Cardiac fibroblast (primary cell): ENCODE data around the gene CNTN1.

ENCODE experiments used
- DNase-seq, 2 donors: peaks; one replicate each; pipeline versions ENCODE4 v3.0.0 to v3.0.0-alpha.2; 2010; ENCODE audit warnings: low read depth in 2 of 2
- H3K4me3 ChIP-seq, 2 donors: replicated peaks in 1 of 2; 1 replicate in 1 of 2; 2 replicates in 1 of 2; pipeline ENCODE4 v1.5.1; 2011; ENCODE audit warnings: low read depth in 2 of 2, low read length in 2 of 2, mild to moderate bottlenecking in 2 of 2, moderate library complexity in 1 of 2
- TF ChIP-seq, protein P1 (sequence below): IDR thresholded peaks from one replicate; pipeline ENCODE4 v1.5.1; 2011; ENCODE audit warnings: low read depth, mild to moderate bottlenecking, low read length, inconsistent platforms

CNTN1 gene

DNA sequence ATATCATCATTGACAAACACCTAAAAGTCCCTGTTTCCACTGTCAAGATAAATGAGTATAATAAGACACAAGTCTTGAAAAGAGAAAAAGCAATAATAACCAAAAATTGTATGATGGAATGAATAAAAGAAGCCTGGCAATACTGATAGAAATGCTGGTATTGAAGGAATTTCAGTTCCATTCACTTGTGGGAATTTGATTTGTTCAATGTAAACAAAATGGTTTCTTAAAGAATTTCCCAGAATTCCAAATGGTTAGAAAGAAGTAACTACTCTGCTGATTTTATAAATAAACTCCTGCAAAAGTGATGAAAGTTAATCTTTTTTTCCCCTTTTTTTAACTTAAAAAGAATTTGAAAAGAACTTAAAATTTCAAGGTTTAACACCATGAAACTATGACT, 366.0 kb downstream of the CNTN1 start:
- no peak for DNase-seq
- TF ChIP-seq, protein P1, sequence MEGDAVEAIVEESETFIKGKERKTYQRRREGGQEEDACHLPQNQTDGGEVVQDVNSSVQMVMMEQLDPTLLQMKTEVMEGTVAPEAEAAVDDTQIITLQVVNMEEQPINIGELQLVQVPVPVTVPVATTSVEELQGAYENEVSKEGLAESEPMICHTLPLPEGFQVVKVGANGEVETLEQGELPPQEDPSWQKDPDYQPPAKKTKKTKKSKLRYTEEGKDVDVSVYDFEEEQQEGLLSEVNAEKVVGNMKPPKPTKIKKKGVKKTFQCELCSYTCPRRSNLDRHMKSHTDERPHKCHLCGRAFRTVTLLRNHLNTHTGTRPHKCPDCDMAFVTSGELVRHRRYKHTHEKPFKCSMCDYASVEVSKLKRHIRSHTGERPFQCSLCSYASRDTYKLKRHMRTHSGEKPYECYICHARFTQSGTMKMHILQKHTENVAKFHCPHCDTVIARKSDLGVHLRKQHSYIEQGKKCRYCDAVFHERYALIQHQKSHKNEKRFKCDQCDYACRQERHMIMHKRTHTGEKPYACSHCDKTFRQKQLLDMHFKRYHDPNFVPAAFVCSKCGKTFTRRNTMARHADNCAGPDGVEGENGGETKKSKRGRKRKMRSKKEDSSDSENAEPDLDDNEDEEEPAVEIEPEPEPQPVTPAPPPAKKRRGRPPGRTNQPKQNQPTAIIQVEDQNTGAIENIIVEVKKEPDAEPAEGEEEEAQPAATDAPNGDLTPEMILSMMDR, result no peak

DNA sequence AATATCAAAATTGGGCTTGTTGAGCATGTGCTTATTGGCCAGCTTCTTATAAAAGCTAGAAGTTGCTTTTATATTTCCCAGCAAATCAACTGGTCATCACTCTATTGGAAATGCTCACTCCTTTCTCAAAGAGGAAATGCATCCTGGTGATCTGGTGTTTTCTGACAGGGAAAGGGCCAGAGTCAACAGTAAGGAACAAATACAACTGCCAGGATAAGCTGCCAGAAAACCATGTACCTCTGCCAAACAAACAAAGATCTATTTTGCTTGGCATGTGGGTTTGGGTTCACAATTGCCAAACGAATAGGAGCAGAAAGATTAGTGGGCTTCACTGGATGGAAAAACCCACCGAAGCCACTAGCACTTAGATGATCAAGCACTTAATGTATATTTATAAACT, 369.0 kb downstream of the CNTN1 start:
- TF ChIP-seq, protein P1, result no peak
- DNase-seq, result no peak
- no peak overlapping the region for H3K4me3 ChIP-seq

More for the DNA sequence above, 366.0 kb downstream of the CNTN1 start:
- H3K4me3 ChIP-seq, result no peak overlapping the region

DNA sequence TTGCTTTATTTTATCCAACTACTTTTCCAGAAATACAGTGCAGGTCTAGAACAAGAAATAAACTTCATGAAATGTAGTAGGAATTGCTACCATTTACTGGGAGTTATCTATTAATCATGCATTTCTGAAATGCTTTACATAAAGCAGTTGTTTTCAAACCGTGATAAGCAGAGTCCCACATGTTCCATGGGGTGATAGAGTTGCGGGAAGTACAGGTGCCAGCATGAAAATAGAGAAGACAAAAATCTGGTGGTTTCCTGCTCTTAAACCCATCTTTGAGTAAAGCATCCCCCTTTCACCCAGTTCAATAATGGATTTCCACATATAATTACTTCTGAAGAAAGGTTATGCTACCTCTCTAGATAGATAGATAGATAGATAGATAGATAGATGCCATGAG, 372.2 kb downstream of the CNTN1 start:
- H3K4me3 ChIP-seq, result no peak overlapping the region
- TF ChIP-seq, protein P1, result no peak
- no peak for DNase-seq

DNA sequence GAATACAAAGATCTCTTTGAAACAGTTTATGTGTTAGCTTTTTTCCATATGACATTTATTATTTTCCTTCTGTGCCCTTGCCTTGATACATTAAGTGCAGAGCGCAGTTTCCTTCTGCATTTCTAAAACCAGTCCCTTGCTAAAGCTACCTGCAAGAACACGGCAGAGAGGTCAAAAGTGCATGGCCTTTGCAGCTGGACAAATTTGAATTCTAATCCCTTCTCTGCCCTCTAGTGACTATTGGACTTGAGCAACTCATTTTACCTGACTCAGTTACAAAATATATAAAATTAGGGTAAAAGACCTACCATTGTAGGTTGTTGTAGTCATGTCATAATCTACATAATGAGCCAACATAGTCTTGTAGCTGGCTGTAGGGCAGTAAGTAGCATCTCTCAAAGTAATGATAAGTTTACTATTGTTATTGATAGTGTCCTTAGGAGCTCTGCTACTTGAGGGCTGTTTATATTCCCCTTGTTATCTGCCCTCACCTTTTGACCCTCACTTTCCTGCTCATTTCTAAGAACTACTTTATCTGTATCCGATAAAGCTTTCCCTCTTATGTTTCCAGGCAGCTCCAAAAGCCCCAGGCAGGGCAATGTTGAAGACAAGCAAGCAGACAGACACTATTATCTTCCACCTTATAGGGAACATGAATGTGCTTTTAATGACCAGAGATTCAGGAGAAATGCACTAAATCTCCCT, 375.9 kb downstream of the CNTN1 start:
- TF ChIP-seq, protein P1, result no peak
- H3K4me3 ChIP-seq, result no peak overlapping the region
- DNase-seq, result no peak

DNA sequence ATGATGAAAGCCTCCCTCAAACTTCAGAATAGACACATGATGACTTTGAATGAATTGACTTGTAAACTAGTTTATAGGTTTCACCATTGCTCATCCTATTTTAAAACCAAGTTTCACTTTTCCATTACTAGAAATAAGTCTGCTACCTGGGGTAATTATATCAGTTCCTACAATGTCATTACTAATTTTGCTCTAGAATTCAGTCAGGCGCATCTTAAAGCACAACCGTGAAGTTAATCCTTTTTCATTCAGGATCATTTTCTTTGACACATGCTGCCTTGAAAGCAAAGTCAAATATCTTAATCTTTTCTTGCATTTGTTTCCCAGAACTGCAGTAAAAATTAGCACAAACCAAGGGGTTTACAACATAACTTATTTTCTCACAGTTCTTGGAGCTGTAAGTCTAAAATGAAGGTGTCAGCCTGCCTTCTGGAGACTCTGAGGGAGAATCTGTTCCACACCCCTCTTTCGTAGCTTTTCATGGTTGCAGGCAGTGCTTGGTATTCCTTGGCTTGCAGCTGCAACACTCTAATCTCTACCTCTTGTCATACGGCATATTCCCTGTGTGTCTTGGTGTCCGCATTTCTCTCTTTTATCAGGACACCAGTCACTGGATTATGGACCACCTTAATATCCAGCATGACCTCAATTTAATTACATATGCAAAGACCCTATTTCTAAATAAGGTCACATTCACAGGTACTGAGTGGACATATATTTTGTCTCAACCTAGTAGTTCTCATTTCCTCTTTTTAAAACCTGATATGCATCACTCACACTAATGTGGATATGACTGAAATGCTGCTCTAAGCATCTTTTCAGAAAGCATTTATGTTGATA, 381.6 kb downstream of the CNTN1 start:
- no peak for DNase-seq
- TF ChIP-seq, protein P1, result no peak
- H3K4me3 ChIP-seq, result no peak overlapping the region

DNA sequence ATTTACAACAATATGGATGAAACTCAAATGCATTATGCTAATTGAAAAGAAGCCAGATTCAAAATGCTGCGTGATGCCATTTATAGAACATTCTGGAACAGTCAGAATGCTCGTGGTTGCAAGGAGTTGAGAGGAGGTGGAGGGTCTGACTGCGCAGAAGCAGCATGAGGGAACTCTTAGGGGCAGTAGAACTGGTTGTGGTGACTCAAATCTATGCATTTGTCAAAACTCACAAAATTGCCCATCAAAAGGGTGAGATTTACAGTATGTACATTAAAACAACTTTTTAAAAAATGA, 382.2 kb downstream of the CNTN1 start:
- no peak for DNase-seq
- TF ChIP-seq, protein P1, result no peak
- no peak overlapping the region for H3K4me3 ChIP-seq
